ENCODE results near the gene CPNE1. TPM values are rescaled to one million over a fixed set of nuclear protein-coding genes. Genes with fewer than 3 reads are reported as not detected.

Gene CPNE1
- total and polyA plus RNA-seq, 5 donors, result 63.2 to 82.7 (median 73.1) TPM

DNA sequence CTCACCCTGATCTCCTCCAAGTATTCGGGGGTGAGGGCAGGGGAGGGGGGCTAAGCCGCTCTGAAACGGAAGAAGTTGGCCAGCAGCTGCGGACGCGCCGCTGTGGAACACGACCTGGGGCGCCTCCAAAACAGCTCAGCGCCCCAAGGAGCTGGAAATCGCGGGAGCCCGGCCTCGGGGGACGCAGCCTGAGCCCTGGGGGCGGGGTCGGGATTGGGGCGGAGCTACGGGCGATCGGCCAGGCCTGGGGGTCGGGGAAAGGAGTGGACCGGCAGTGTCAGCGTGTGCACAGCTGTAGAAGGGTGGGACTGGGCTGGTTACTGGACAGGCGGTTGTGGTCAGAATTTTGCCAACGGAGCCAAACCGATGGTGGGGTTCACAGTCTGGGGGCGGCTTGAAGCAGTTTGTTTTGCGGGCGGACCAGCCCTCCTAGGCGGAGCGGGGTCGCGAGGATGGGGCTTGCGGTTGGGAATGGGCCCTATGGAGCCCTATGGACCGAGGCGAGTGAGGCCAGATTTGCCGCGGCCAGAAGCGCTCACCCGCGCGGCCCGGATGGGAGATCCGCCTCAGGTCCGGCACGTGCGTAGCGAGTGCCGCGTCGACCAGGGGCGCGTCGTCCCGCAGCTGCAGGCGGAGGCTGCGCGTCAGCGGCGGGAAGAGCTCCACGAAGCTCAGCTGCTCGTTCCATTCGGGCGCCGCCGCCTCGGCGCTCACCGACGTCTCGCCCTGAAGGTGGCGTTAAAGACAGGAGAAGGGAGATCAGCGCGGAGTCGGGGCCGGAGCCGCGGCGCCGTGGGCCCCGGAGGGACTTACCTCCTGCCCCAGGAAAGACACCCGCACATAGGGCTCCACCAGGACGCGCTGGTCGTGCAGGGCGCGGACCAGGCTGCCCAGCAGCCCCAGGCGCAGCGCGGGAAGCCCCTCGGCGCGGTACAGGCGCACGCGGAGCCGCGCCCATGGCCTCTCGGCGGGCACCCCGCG lies 63.4 kb downstream of the CPNE1 start:
- Histone ChIP-seq H3K4me3 (ENCODE audit: low read length) (peak overlapping the region; percentile 32), H3K27me3 (ENCODE audit: control insufficient read depth, insufficient read depth) (no peaks in the 10 kb centered on the region), H3K9me3 (ENCODE audit: control insufficient read depth, low read length) (no peaks in the 10 kb centered on the region), H3K4me1 (ENCODE audit: control insufficient read depth, insufficient read depth, low read length) (no peaks in the 10 kb centered on the region), H3K27ac (ENCODE audit: low read length) (no peak overlapping the region)
- intact Hi-C loops (cut with DNase I), result no loop called here
- DNase-seq (peak; percentile 79 to 89 (median 89)), ATAC-seq (peak; percentile 81 to 86)
- WGBS, result under 1% methylated on average over 103 of the region's 103 CpGs

DNA sequence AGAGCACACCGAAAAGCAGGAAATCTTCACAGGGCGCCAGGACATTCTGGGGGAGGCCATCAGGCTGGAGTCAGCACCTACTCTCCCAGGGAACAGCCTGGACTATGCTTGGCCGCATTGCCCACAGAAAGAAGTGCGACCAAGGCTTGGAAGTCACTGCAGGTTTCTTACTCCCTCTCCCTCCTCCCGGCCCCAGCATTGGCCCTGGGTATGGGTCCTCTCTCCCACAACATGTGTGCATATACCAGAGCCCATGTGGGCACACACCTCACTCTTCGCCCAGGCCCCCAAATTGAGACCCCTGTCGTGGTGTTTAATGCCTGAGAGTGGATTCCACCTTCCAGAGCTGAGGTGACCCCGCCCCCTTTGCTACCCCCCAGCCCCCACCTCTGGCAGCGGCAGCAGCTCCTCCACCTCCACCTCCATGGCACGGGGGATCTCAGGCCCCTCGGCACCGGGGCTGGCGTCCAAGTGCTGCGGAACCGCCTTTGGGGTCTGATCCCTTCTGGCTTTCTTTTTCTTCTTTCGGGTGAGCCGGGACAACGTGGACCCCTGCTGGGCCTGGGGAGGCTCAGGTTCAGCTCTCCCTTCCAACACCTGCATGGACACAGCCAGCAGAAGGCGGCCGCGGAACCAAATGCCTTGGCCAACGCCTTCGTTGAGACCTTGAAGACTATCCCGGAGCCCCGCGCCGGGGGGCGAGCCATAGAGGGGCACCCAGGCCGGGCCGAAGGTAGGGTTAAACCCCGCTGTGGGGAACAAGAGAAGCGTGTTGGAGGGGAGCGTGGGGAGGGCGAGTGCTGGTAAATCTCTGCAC lies 64.3 kb downstream of the CPNE1 start:
- Histone ChIP-seq H3K4me3 (ENCODE audit: low read length) (peak overlapping the region; percentile 32), H3K27ac (ENCODE audit: low read length) (no peak overlapping the region), H3K4me1 (ENCODE audit: control insufficient read depth, insufficient read depth, low read length) (no peaks in the 10 kb centered on the region), H3K27me3 (ENCODE audit: control insufficient read depth, insufficient read depth) (no peaks in the 10 kb centered on the region), H3K9me3 (ENCODE audit: control insufficient read depth, low read length) (no peaks in the 10 kb centered on the region)
- ATAC-seq, result peak in 1 of 2 donors; percentile 4
- DNase-seq, result no peak
- 29% methylated on average over 34 of the region's 34 CpGs for WGBS
- intact Hi-C loops (cut with DNase I), result no loop called here

DNA sequence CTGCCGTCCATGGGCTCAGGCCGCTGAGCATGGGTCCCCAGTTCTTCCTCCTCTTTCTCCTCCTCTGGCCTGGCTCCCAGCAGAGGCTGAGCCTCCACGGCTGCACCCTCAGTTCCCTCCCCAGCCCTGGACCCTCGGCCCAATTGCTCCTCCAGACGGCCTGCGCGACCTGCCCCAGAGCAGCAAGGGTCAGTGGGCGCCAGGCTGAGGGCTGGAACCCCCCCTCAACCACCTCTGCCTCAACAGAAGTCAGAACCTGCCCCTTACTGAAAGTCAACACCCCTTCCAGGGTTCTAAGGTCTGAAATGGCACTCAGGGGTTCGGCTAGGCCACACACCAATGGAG lies 65.0 kb downstream of the CPNE1 start:
- 91% methylated on average over 9 of the region's 9 CpGs for WGBS

DNA sequence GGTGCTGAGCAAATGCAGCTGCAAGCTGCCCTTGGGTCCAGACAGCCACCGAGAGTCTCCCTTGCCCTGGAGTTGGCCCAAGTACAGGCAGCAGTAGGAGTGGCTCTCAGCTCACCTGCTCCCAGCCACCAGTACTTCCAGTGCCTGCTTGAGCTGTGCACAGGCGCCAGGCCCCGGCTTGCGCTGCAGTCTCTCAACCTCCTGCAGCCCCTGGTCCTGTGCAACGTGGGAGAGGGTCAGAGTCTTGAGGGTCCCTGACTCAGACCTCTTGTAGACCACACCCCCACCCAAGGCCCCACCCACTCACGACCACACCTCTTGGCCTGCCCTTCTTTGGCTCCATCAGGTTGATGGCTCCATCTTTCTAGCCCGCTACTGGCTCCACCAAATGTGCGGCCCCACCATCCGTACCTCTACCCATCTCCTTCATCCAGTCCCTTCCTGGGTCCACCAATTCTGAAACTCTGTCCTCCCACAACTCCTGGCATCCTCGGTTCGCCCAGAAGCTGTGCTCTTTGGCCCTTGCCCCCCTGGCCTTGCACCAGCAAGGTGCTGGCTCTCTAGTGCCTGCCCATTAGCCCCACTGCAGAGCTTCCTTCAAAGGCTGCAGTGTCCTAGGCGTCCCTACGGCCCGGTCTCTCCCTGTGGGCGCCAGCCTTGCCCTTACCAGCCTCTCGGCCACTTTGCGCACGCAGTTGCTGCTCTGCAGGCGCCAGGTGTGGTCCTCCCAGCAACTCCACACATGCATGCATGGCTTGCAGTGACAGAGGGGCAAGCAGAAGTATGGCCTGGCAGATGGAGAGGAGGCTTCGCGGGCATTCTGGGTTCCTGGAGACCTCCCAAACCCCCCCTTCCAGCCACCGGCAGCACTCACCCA lies 65.6 kb downstream of the CPNE1 start:
- 82% methylated on average over 22 of the region's 22 CpGs for WGBS
- Histone ChIP-seq H3K27me3 (ENCODE audit: control insufficient read depth, insufficient read depth) (no peaks in the 10 kb centered on the region), H3K9me3 (ENCODE audit: control insufficient read depth, low read length) (no peaks in the 10 kb centered on the region), H3K4me3 (ENCODE audit: low read length) (no peak overlapping the region), H3K4me1 (ENCODE audit: control insufficient read depth, insufficient read depth, low read length) (no peaks in the 10 kb centered on the region), H3K27ac (ENCODE audit: low read length) (no peak overlapping the region)
- intact Hi-C loops (cut with DNase I), result no loop called here
- ATAC-seq (no peak), DNase-seq (no peak)

More for the DNA sequence above, 65.0 kb downstream of the CPNE1 start:
- DNase-seq, result no peak
- no peak overlapping the region for H3K27ac ChIP-seq (ENCODE audit: low read length)
- no peak overlapping the region for H3K4me3 ChIP-seq (ENCODE audit: low read length)
- H3K27me3 ChIP-seq (ENCODE audit: control insufficient read depth, insufficient read depth), result no peaks in the 10 kb centered on the region
- ATAC-seq, result no peak
- H3K9me3 ChIP-seq (ENCODE audit: control insufficient read depth, low read length), result no peaks in the 10 kb centered on the region
- H3K4me1 ChIP-seq (ENCODE audit: control insufficient read depth, insufficient read depth, low read length), result no peaks in the 10 kb centered on the region
- intact Hi-C loops (cut with DNase I), result no loop called here

DNA sequence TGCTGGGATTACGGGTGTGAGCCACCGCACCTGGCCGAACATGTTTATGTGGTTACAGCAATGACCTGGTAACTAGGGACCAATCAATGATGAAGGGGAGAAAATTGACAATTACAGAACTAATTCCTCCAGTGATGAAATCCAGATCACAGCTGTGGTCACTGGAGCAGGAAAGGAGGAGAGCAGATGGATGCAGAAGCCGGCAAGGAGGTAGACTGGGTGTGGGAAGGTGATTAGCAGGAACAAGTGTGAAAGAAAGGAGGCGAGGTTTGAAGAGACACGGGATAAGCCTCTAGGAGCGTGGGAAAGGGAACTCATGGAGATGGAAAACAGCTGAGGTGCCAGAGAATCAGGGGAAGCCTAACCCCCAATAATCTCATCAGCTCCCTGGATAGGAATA lies 66.2 kb downstream of the CPNE1 start:
- no peak overlapping the region for H3K27ac ChIP-seq (ENCODE audit: low read length)
- no peak for DNase-seq
- intact Hi-C loops (cut with DNase I), result no loop called here
- H3K4me1 ChIP-seq (ENCODE audit: control insufficient read depth, insufficient read depth, low read length), result no peaks in the 10 kb centered on the region
- no peaks in the 10 kb centered on the region for H3K27me3 ChIP-seq (ENCODE audit: control insufficient read depth, insufficient read depth)
- H3K9me3 ChIP-seq (ENCODE audit: control insufficient read depth, low read length), result no peaks in the 10 kb centered on the region
- WGBS, result 61% methylated on average over 7 of the region's 7 CpGs
- ATAC-seq, result no peak
- H3K4me3 ChIP-seq (ENCODE audit: low read length), result no peak overlapping the region

DNA sequence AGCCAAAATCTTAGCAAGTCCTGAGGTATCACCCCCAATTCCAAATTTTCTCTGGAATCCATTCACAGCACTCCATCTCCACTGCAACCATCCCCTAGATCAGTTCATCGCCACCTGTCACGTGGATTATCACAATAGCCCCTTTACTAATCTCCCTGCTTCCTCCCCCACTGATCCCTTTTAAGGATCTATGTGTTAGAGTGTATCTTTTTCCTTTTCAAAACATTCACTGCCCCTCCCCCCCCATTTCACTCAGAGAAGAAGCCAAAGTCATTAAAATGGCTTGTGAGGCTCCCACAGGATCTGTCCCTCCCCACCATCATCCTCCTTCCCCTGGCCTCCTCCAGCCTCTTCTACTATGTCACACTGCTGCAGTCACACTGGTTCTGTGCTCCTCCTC lies 67.5 kb downstream of the CPNE1 start:
- 69% methylated on average over 2 of the region's 2 CpGs for WGBS
- Histone ChIP-seq H3K27ac (ENCODE audit: low read length) (no peak overlapping the region), H3K27me3 (ENCODE audit: control insufficient read depth, insufficient read depth) (no peaks in the 10 kb centered on the region), H3K4me3 (ENCODE audit: low read length) (no peak overlapping the region), H3K9me3 (ENCODE audit: control insufficient read depth, low read length) (no peaks in the 10 kb centered on the region), H3K4me1 (ENCODE audit: control insufficient read depth, insufficient read depth, low read length) (no peaks in the 10 kb centered on the region)
- intact Hi-C loops (cut with DNase I), result no loop called here
- ATAC-seq, result no peak
- no peak for DNase-seq

DNA sequence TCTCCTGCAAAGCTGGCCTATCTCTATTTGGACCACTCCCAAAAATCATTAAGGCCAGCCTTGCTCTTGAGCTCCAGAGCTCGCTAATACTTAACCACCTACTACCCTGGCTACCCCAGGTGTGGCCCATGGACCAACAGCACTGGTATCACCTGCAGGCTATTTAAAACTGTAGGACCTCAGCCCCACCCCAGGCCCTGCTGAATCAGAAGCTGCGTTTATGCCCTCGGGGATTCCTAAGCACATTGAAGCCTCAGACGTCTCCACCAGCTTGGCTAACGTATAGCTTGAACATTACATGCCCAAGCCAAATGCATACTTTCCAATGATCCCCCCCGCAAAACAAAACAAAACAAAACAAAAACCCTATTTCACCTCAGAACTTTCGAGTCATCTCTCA lies 68.8 kb downstream of the CPNE1 start:
- H3K4me3 ChIP-seq (ENCODE audit: low read length), result no peak overlapping the region
- no peaks in the 10 kb centered on the region for H3K4me1 ChIP-seq (ENCODE audit: control insufficient read depth, insufficient read depth, low read length)
- H3K27ac ChIP-seq (ENCODE audit: low read length), result no peak overlapping the region
- H3K9me3 ChIP-seq (ENCODE audit: control insufficient read depth, low read length), result no peaks in the 10 kb centered on the region
- 75% methylated on average over 7 of the region's 7 CpGs for WGBS
- no peak for ATAC-seq
- no peak for DNase-seq
- H3K27me3 ChIP-seq (ENCODE audit: control insufficient read depth, insufficient read depth), result no peaks in the 10 kb centered on the region
- intact Hi-C loops (cut with DNase I), result no loop called here

DNA sequence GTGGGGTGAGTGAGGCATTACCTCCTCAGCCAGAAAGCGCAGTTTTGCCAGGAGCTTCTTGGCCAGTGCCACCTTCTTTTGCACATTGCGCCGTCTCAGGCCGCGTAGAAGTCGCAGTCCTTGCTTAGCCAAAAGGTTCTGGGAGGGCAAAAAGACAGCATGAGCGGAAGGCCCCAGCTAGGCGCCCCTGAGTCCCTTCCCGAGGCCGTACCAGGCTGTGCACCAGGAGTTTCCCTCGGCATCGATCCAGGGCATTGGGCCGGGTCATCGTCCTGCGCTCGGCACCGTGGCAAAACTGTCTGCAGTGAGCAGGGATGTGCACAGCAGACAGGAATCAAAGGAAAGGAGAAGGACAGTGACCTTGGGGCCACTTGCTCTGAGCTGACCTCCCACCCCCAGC lies 69.2 kb downstream of the CPNE1 start:
- Histone ChIP-seq H3K4me3 (ENCODE audit: low read length) (no peak overlapping the region), H3K27me3 (ENCODE audit: control insufficient read depth, insufficient read depth) (no peaks in the 10 kb centered on the region), H3K4me1 (ENCODE audit: control insufficient read depth, insufficient read depth, low read length) (no peaks in the 10 kb centered on the region), H3K27ac (ENCODE audit: low read length) (no peak overlapping the region), H3K9me3 (ENCODE audit: control insufficient read depth, low read length) (no peaks in the 10 kb centered on the region)
- DNase-seq (no peak), ATAC-seq (no peak)
- intact Hi-C loops (cut with DNase I), result no loop called here
- 92% methylated on average over 17 of the region's 17 CpGs for WGBS

DNA sequence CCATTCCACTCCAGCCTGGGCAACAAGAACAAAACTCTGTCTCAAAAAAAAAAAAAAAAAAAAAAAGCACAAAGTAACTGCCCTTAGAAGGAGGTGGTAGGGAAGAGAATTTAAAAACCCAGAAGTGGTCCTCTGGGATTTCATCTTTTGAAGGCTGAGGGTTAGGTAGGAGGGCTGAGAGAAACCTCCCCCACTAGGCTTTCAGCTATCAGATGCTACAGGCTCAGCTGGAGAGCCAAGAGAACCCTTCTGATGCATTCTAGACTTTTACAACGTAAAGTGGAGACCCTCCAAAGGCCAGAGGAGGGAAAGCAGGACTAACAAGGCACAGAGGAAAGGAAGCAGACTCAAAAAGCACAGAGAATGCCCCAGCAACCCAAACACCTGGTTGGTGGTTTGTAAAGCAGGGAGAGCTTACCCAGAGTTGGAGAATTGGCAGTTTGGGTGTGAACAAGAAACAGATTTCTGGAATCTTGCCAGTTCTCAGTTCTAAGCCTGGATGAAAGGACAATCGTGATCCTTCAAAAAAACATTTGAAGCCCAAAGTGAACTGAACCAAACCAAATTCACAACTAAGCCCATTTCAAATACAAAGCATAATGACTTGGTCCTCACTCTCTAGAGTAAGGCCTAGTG lies 72.2 kb downstream of the CPNE1 start:
- H3K27ac ChIP-seq (ENCODE audit: low read length), result no peak overlapping the region
- no peaks in the 10 kb centered on the region for H3K4me1 ChIP-seq (ENCODE audit: control insufficient read depth, insufficient read depth, low read length)
- no peak for DNase-seq
- intact Hi-C loops (cut with DNase I), result no loop called here
- H3K27me3 ChIP-seq (ENCODE audit: control insufficient read depth, insufficient read depth), result no peaks in the 10 kb centered on the region
- H3K9me3 ChIP-seq (ENCODE audit: control insufficient read depth, low read length), result no peaks in the 10 kb centered on the region
- no peak overlapping the region for H3K4me3 ChIP-seq (ENCODE audit: low read length)
- ATAC-seq, result no peak
- 18% methylated on average over 2 of the region's 2 CpGs for WGBS

DNA sequence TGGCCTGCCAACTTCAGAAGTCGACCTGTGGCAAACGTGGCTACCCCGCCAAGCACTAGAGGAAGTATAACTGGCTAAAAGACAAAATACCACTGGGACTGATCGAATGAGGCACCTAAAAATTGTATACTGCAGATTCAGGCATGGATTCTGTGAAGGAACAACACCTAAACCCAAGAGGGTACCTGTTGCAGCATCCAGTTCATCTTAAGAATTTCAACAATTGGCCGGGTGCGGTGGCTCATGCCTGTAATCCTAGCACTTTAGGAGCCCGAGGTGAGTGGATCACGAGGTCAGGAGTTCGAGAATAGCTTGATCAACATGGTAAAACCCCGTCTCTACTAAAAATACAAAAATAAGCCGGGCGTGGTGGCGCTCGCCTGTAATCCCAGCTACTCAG lies 76.3 kb downstream of the CPNE1 start:
- 88% methylated on average over 14 of the region's 14 CpGs for whole genome bisulfite sequencing
- ATAC-seq (no peak), DNase-seq (no peak)
- Histone ChIP-seq H3K4me3 (ENCODE audit: low read length) (no peak overlapping the region), H3K4me1 (ENCODE audit: control insufficient read depth, insufficient read depth, low read length) (no peaks in the 10 kb centered on the region), H3K27ac (ENCODE audit: low read length) (no peak overlapping the region), H3K9me3 (ENCODE audit: control insufficient read depth, low read length) (no peaks in the 10 kb centered on the region), H3K27me3 (ENCODE audit: control insufficient read depth, insufficient read depth) (no peaks in the 10 kb centered on the region)
- intact Hi-C loops (cut with DNase I), result no loop called here

Measured in right cardiac atrium (tissue), 5 donors.